KOPT-K1 (cell line): ENCODE measurements around the gene SELENOV.
A peak's percentile ranks its signal among the peaks of the same experiment; 100 is the strongest.
"Not testable (repeated sequence)": the region's sequence is repeated elsewhere in the genome, so short reads cannot be mapped to it uniquely, and the experiment has no call there.

Experiments
- H3K27ac ChIP-seq: fragments of 200-600 bp; sonication (generic); 2 replicates; pipeline ENCODE4 v1.5.1; 2016; ENCODE audit warnings: antibody characterized with exemption, mild to moderate bottlenecking, low read depth, low read length; ENCODE audit not compliant: poor library complexity, severe bottlenecking
- H3K36me3 ChIP-seq: fragments of 200-600 bp; sonication (generic); 2 replicates; pipeline ENCODE4 v1.5.1; 2017; ENCODE audit warnings: antibody characterized with exemption, mild to moderate bottlenecking, low read length, moderate library complexity; ENCODE audit not compliant: insufficient read depth
- H3K9me3 ChIP-seq: fragments of 200-600 bp; sonication (generic); 2 replicates; pipeline ENCODE4 v1.5.1; 2017; ENCODE audit warnings: antibody characterized with exemption, low read length, mild to moderate bottlenecking; ENCODE audit not compliant: insufficient read depth, poor library complexity, severe bottlenecking

The SELENOV gene

GRCh38 chr19:39514840-39515550 lies at the start of gene SELENOV:
SELENOV (plus strand) TSS chr19:39515139; CDS start chr19:39515213, 74 bp downstream.
- H3K36me3 ChIP-seq = no peaks in the 10 kb centered on the region
- no peaks in the 10 kb centered on the region for H3K9me3 ChIP-seq
- H3K27ac ChIP-seq = no peak within 1 kb of the TSS

- Histone ChIP-seq H3K27ac (no peak overlapping the region), H3K9me3 (no peaks in the 10 kb centered on the region), H3K36me3 (peaks cover 91% of the 10 kb centered on the region)
Observed at GRCh38 chr19:39465956-39466747, 48.8 kb upstream of the SELENOV start.

- H3K9me3 ChIP-seq = no peaks in the 10 kb centered on the region
- no peak overlapping the region for H3K27ac ChIP-seq
- peaks cover 95% of the 10 kb centered on the region for H3K36me3 ChIP-seq
Observed at GRCh38 chr19:39467941-39468340, 47.0 kb upstream of the SELENOV start.

- Histone ChIP-seq H3K27ac (no peak overlapping the region), H3K9me3 (no peaks in the 10 kb centered on the region), H3K36me3 (peaks cover 95% of the 10 kb centered on the region)
Observed at GRCh38 chr19:39469036-39469435, 45.9 kb upstream of the SELENOV start.

- Histone ChIP-seq H3K36me3 (peaks cover 96% of the 10 kb centered on the region), H3K9me3 (no peaks in the 10 kb centered on the region), H3K27ac (no peak overlapping the region)
Observed at GRCh38 chr19:39469567-39469966, 45.4 kb upstream of the SELENOV start.

GRCh38 chr19:39470724-39471339 lies 44.1 kb upstream of the SELENOV start:
- H3K36me3 ChIP-seq = peaks cover 96% of the 10 kb centered on the region
- H3K9me3 ChIP-seq = no peaks in the 10 kb centered on the region
- H3K27ac ChIP-seq = no peak overlapping the region

GRCh38 chr19:39471756-39472536 lies 43.0 kb upstream of the SELENOV start:
- Histone ChIP-seq H3K9me3 (no peaks in the 10 kb centered on the region), H3K27ac (no peak overlapping the region), H3K36me3 (peaks cover 97% of the 10 kb centered on the region)

GRCh38 chr19:39472746-39473442 lies 42.0 kb upstream of the SELENOV start:
- H3K36me3 ChIP-seq = peaks cover 91% of the 10 kb centered on the region
- H3K27ac ChIP-seq = no peak overlapping the region
- no peaks in the 10 kb centered on the region for H3K9me3 ChIP-seq

GRCh38 chr19:39473443-39473960 lies 41.4 kb upstream of the SELENOV start:
- no peak overlapping the region for H3K27ac ChIP-seq
- no peaks in the 10 kb centered on the region for H3K9me3 ChIP-seq
- peaks cover 85% of the 10 kb centered on the region for H3K36me3 ChIP-seq

GRCh38 chr19:39474139-39474620 lies 40.8 kb upstream of the SELENOV start:
- no peaks in the 10 kb centered on the region for H3K9me3 ChIP-seq
- H3K27ac ChIP-seq = no peak overlapping the region
- peaks cover 78% of the 10 kb centered on the region for H3K36me3 ChIP-seq

GRCh38 chr19:39475748-39476147 lies 39.2 kb upstream of the SELENOV start:
- Histone ChIP-seq H3K9me3 (no peaks in the 10 kb centered on the region), H3K36me3 (peaks cover 63% of the 10 kb centered on the region), H3K27ac (no peak overlapping the region)

GRCh38 chr19:39479319-39479801 lies 35.6 kb upstream of the SELENOV start:
- not testable (repeated sequence) for H3K9me3 ChIP-seq, H3K27ac ChIP-seq
- H3K36me3 ChIP-seq = peaks cover 45% of the 10 kb centered on the region

- H3K27ac ChIP-seq = peak overlapping the region; percentile 80
- H3K36me3 ChIP-seq = peaks cover 45% of the 10 kb centered on the region
- no peaks in the 10 kb centered on the region for H3K9me3 ChIP-seq
Observed at GRCh38 chr19:39479916-39480315, 35.0 kb upstream of the SELENOV start.
